ENCODE results near the gene ZNF724.

Gene ZNF724

GRCh38 chr19:23286477-23286876, 36.3 kb upstream of the ZNF724 start:
- H3K27ac ChIP-seq (ENCODE audit: extremely low read depth, low read depth, low read length) = no peak overlapping the region
- no peaks in the 10 kb centered on the region for H3K4me1 ChIP-seq (ENCODE audit: control insufficient read depth, insufficient read depth, low read length)
- no peak for TF ChIP-seq ZBTB10 (tag by site-specific recombination; IDR thresholded peaks at IDR 0.05)
- TF ChIP-seq ZNF768 (tag by site-specific recombination; IDR thresholded peaks at IDR 0.05) = no peak
- no peak for TF ChIP-seq REST (tag by site-specific recombination; IDR thresholded peaks at IDR 0.05)
- TF ChIP-seq MEIS1 (CRISPR knock-in tag; IDR thresholded peaks at IDR 0.05; ENCODE audit: borderline replicate concordance) = no peak
- TF ChIP-seq ZNF391 (tag by site-specific recombination; IDR thresholded peaks at IDR 0.05; ENCODE audit: borderline replicate concordance, low read depth) = no peak
- TF ChIP-seq ZNF449 (tag by site-specific recombination; IDR thresholded peaks at IDR 0.05) = no peak
- ChIA-PET POLR2A (no interaction called here), CTCF (no interaction called here)
- no peak overlapping the region for H3K4me3 ChIP-seq (ENCODE audit: low read depth, low read length)
- no peaks in the 10 kb centered on the region for H3K9me3 ChIP-seq (ENCODE audit: control insufficient read depth, insufficient read depth, low read depth, low read length)
- H3K36me3 ChIP-seq (ENCODE audit: control insufficient read depth in 2 of 2, insufficient read depth in 1 of 2, low read length in 2 of 2) = no peaks in the 10 kb centered on the region

- Histone ChIP-seq H3K9me3 (ENCODE audit: control insufficient read depth, insufficient read depth, low read depth, low read length) (no peaks in the 10 kb centered on the region), H3K27ac (ENCODE audit: extremely low read depth, low read depth, low read length) (no peak overlapping the region), H3K4me3 (ENCODE audit: low read depth, low read length) (no peak overlapping the region), H3K36me3 (ENCODE audit: control insufficient read depth in 2 of 2, insufficient read depth in 1 of 2, low read length in 2 of 2) (no peaks in the 10 kb centered on the region), H3K4me1 (ENCODE audit: control insufficient read depth, insufficient read depth, low read length) (no peaks in the 10 kb centered on the region)
- ChIA-PET CTCF (no interaction called here), POLR2A (no interaction called here)
- TF ChIP-seq ZNF580 (tag by site-specific recombination; IDR thresholded peaks at IDR 0.05) (no peak), ZFP3 (tag by site-specific recombination; IDR thresholded peaks at IDR 0.05; ENCODE audit: low read depth) (no peak), ZNF138 (tag by site-specific recombination; IDR thresholded peaks at IDR 0.05; ENCODE audit: borderline replicate concordance) (no peak), ZNF791 (tag by site-specific recombination; IDR thresholded peaks at IDR 0.05) (no peak), YY1 (tag by site-specific recombination; IDR thresholded peaks at IDR 0.05) (no peak), ZFP69B (tag by site-specific recombination; IDR thresholded peaks at IDR 0.05) (no peak), ZNF2 (tag by site-specific recombination; IDR thresholded peaks at IDR 0.05) (no peak), TSHZ1 (tag by site-specific recombination; IDR thresholded peaks at IDR 0.05; ENCODE audit: borderline replicate concordance) (no peak), ZNF146 (tag by site-specific recombination; IDR thresholded peaks at IDR 0.05) (no peak), ZNF280C (tag by site-specific recombination; IDR thresholded peaks at IDR 0.05) (no peak), AEBP2 (tag by site-specific recombination; IDR thresholded peaks at IDR 0.05; ENCODE audit: borderline replicate concordance) (no peak), ZNF404 (tag by site-specific recombination; IDR thresholded peaks at IDR 0.05) (no peak), HOXC10 (CRISPR knock-in tag; IDR thresholded peaks at IDR 0.05) (no peak), ZNF311 (tag by site-specific recombination; IDR thresholded peaks at IDR 0.05; ENCODE audit: borderline replicate concordance) (no peak)
Measured at GRCh38 chr19:23285948-23286347, 35.8 kb upstream of the ZNF724 start.

All from HEK293 (cell line).